Loucy (cell line): Measurements from ENCODE around the gene SALL3.

ENCODE experiments used
- CTCF ChIP-seq: fragments of 200-600 bp; sonication (generic); conservative IDR thresholded peaks from 2 replicates; pipeline ENCODE4 v1.5.1; 2014; ENCODE audit warnings: mild to moderate bottlenecking, antibody characterized with exemption, low read length
- EZH2phosphoT487 ChIP-seq: fragments of 200-600 bp; IDR thresholded peaks from 2 replicates; pipeline ENCODE4 v1.6.1; 2018; ENCODE audit warnings: antibody characterized with exemption, mild to moderate bottlenecking, moderate library complexity, borderline replicate concordance

- TF ChIP-seq CTCF: no peak
- TF ChIP-seq EZH2phosphoT487: no peak
Observed at GRCh38 chr18:78976765-78977636, 2.6 kb upstream of the SALL3 start.
